ENCODE data around the gene KLK6.

The KLK6 gene

GRCh38 chr19:51010066-51010795, 40.8 kb upstream of the KLK6 start:
- no peak for TF ChIP-seq CTCF (IDR thresholded peaks at IDR 0.05; ENCODE audit: control insufficient read depth, extremely low read depth, insufficient read depth)
- H3K4me3 ChIP-seq (ENCODE audit: low read depth, low read length), result no peak overlapping the region
- DNase-seq (ENCODE audit: low read depth), result no peak

- DNase-seq (ENCODE audit: low read depth), result no peak
- TF ChIP-seq CTCF (IDR thresholded peaks at IDR 0.05; ENCODE audit: control insufficient read depth, extremely low read depth, insufficient read depth), result no peak
- no peak overlapping the region for H3K4me3 ChIP-seq (ENCODE audit: low read depth, low read length)
Measured at GRCh38 chr19:51009061-51009891, 39.9 kb upstream of the KLK6 start.

GRCh38 chr19:51007488-51007887, 38.1 kb upstream of the KLK6 start:
- TF ChIP-seq CTCF (IDR thresholded peaks at IDR 0.05; ENCODE audit: control insufficient read depth, extremely low read depth, insufficient read depth), result no peak
- DNase-seq (ENCODE audit: low read depth), result no peak
- no peak overlapping the region for H3K4me3 ChIP-seq (ENCODE audit: low read depth, low read length)

GRCh38 chr19:51006406-51006805, 37.0 kb upstream of the KLK6 start:
- TF ChIP-seq CTCF (IDR thresholded peaks at IDR 0.05; ENCODE audit: control insufficient read depth, extremely low read depth, insufficient read depth), result no peak
- DNase-seq (ENCODE audit: low read depth), result no peak

GRCh38 chr19:51005248-51005647, 35.9 kb upstream of the KLK6 start:
- no peak overlapping the region for H3K4me3 ChIP-seq (ENCODE audit: low read depth, low read length)
- TF ChIP-seq CTCF (IDR thresholded peaks at IDR 0.05; ENCODE audit: control insufficient read depth, extremely low read depth, insufficient read depth), result no peak
- no peak for DNase-seq (ENCODE audit: low read depth)

More at GRCh38 chr19:51006406-51006805, 37.0 kb upstream of the KLK6 start:
- no peak overlapping the region for H3K4me3 ChIP-seq (ENCODE audit: low read depth, low read length)

- no peak for TF ChIP-seq CTCF (IDR thresholded peaks at IDR 0.05; ENCODE audit: control insufficient read depth, extremely low read depth, insufficient read depth)
- no peak for DNase-seq (ENCODE audit: low read depth)
- no peak overlapping the region for H3K4me3 ChIP-seq (ENCODE audit: low read depth, low read length)
Measured at GRCh38 chr19:51003316-51003715, 33.9 kb upstream of the KLK6 start.

Data from LNCaP clone FGC (cell line).